ENCODE results near the gene POP7.

DNA sequence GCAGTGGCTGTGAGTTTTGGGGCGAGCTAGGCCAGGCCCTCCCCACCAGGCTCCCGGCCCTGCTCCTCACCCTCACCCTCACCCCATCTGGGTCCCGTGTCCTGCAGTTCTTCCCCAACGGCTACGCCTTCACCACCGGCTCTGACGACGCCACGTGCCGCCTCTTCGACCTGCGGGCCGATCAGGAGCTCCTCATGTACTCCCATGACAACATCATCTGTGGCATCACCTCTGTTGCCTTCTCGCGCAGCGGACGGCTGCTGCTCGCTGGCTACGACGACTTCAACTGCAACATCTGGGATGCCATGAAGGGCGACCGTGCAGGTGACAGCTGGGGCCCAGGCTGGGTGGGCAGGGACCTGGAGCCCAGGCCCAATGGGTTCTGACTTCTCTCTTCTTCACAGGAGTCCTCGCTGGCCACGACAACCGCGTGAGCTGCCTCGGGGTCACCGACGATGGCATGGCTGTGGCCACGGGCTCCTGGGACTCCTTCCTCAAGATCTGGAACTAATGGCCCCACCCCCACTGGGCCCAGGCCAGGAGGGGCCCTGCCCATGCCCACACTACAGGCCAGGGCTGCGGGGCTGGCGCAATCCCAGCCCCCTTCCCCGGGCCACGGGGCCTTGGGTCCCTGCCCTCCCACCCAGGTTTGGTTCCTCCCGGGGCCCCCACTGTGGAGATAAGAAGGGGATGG lies 27.5 kb upstream of the POP7 start:
- TF ChIP-seq CTCF (IDR thresholded peaks at IDR 0.05 in 4 of 5, conservative IDR thresholded peaks at IDR 0.05 in 1 of 5) (no peak), POLR2A (IDR thresholded peaks at IDR 0.05) (no peak)
